ENCODE measurements around the gene CAPG.
"Not testable (repeated sequence)": the region's sequence is repeated elsewhere in the genome, so short reads cannot be mapped to it uniquely, and the experiment has no call there.

Gene CAPG

GRCh38 chr2:85409845-85410583, at the start of gene CAPG:
CAPG (minus strand) TSS chr2:85410366; CDS start chr2:85402145, 8,221 bp downstream.
- DNase-seq (ENCODE audit: low read depth in 2 of 3, low spot score in 1 of 3), result peak in 1 of 3 donors; percentile 26

GRCh38 chr2:85459771-85460170, 49.6 kb upstream of the CAPG start:
- no peak for DNase-seq (ENCODE audit: low read depth in 2 of 3, low spot score in 1 of 3)

GRCh38 chr2:85458601-85459563, 48.7 kb upstream of the CAPG start:
- DNase-seq (ENCODE audit: low read depth in 2 of 3, low spot score in 1 of 3), result no peak

- no peak for DNase-seq (ENCODE audit: low read depth in 2 of 3, low spot score in 1 of 3)
Measured at GRCh38 chr2:85457877-85458316, 47.7 kb upstream of the CAPG start.

- DNase-seq (ENCODE audit: low read depth in 2 of 3, low spot score in 1 of 3), result no peak
Measured at GRCh38 chr2:85457043-85457442, 46.9 kb upstream of the CAPG start.

GRCh38 chr2:85455552-85456090, 45.5 kb upstream of the CAPG start:
- no peak for DNase-seq (ENCODE audit: low read depth in 2 of 3, low spot score in 1 of 3)

- DNase-seq (ENCODE audit: low read depth in 2 of 3, low spot score in 1 of 3), result no peak
Measured at GRCh38 chr2:85453571-85453970, 43.4 kb upstream of the CAPG start.

- DNase-seq (ENCODE audit: low read depth in 2 of 3, low spot score in 1 of 3), result no peak
Measured at GRCh38 chr2:85452237-85452636, 42.1 kb upstream of the CAPG start.

- DNase-seq (ENCODE audit: low read depth in 2 of 3, low spot score in 1 of 3), result no peak
Measured at GRCh38 chr2:85449214-85449588, 39.0 kb upstream of the CAPG start.

- no peak for DNase-seq (ENCODE audit: low read depth in 2 of 3, low spot score in 1 of 3)
Measured at GRCh38 chr2:85448461-85449213, 38.5 kb upstream of the CAPG start.

GRCh38 chr2:85447222-85447585, 37.0 kb upstream of the CAPG start:
- DNase-seq (ENCODE audit: low read depth in 2 of 3, low spot score in 1 of 3), result no peak

GRCh38 chr2:85446296-85447221, 36.4 kb upstream of the CAPG start:
- no peak for DNase-seq (ENCODE audit: low read depth in 2 of 3, low spot score in 1 of 3)

GRCh38 chr2:85445316-85446295, 35.4 kb upstream of the CAPG start:
- no peak for DNase-seq (ENCODE audit: low read depth in 2 of 3, low spot score in 1 of 3)

- no peak for DNase-seq (ENCODE audit: low read depth in 2 of 3, low spot score in 1 of 3)
Measured at GRCh38 chr2:85444629-85445172, 34.5 kb upstream of the CAPG start.

GRCh38 chr2:85441864-85442263, 31.7 kb upstream of the CAPG start:
- no peak for DNase-seq (ENCODE audit: low read depth in 2 of 3, low spot score in 1 of 3)

- no peak for DNase-seq (ENCODE audit: low read depth in 2 of 3, low spot score in 1 of 3)
Measured at GRCh38 chr2:85440729-85441128, 30.6 kb upstream of the CAPG start.

GRCh38 chr2:85439986-85440385, 29.8 kb upstream of the CAPG start:
- DNase-seq (ENCODE audit: low read depth in 2 of 3, low spot score in 1 of 3), result no peak

- DNase-seq (ENCODE audit: low read depth in 2 of 3, low spot score in 1 of 3), result not testable (repeated sequence)
Measured at GRCh38 chr2:85439569-85439968, 29.4 kb upstream of the CAPG start.

- DNase-seq (ENCODE audit: low read depth in 2 of 3, low spot score in 1 of 3), result no peak
Measured at GRCh38 chr2:85439025-85439472, 28.9 kb upstream of the CAPG start.
